HEK293 (cell line): ENCODE data around the gene MAN1C1.

ENCODE experiments used
- CTCF ChIA-PET: fragments of 350-600 bp; formaldehyde crosslinking; extraction: SDS; loops from one replicate; lab custom pipeline; 2021; ENCODE audit warnings: antibody characterized with exemption; lab: Yijun Ruan, JAX
- POLR2A ChIA-PET: fragments of 300-600 bp; formaldehyde crosslinking; extraction: SDS; loops from one replicate; lab custom pipeline; 2020; ENCODE audit warnings: antibody characterized with exemption, inconsistent platforms; lab: Yijun Ruan, JAX
- H3K27ac ChIP-seq: fragments of 200-500 bp; sonication (Bioruptor generic); 2 replicates; pipeline ENCODE4 v1.5.1; 2014; ENCODE audit warnings: low read depth, low read length, control low read depth, inconsistent platforms; ENCODE audit errors: extremely low read depth
- H3K36me3 ChIP-seq, 2 experiments: fragments of 200-500 bp in 1 of 2; sonication (Bioruptor generic) in 1 of 2; 1 replicate in 1 of 2; 2 replicates in 1 of 2; pipeline ENCODE4 v1.5.1; 2014 to 2017; ENCODE audit warnings: inconsistent platforms in 2 of 2, low read length in 2 of 2; ENCODE audit not compliant: control insufficient read depth in 2 of 2, insufficient read depth in 1 of 2
- H3K4me1 ChIP-seq: fragments of 200-500 bp; sonication (Bioruptor generic); 2 replicates; pipeline ENCODE4 v1.5.1; 2014; ENCODE audit warnings: mild to moderate bottlenecking, low read length, inconsistent platforms; ENCODE audit not compliant: control insufficient read depth, insufficient read depth
- H3K4me3 ChIP-seq: 2 replicates; pipeline ENCODE4 v1.5.1; 2011; ENCODE audit warnings: low read depth, mild to moderate bottlenecking, control low read depth, low read length, moderate library complexity
- H3K9me3 ChIP-seq: fragments of 200-500 bp; sonication (Bioruptor generic); 2 replicates; pipeline ENCODE4 v1.5.1; 2014; ENCODE audit warnings: low read depth, low read length, inconsistent platforms; ENCODE audit not compliant: control insufficient read depth, insufficient read depth
- CTCF ChIP-seq: fragments of 450-650 bp; formaldehyde crosslinking; IDR thresholded peaks from 2 replicates; pipeline ENCODE4 v1.5.1; 2016; ENCODE audit warnings: missing biosample characterization, missing genetic modification characterization
- KLF9 ChIP-seq: fragments of 450-650 bp; formaldehyde crosslinking; IDR thresholded peaks from 2 replicates; pipeline ENCODE4 v1.5.1; 2016; ENCODE audit warnings: missing biosample characterization, missing genetic modification characterization, low read depth
- PRDM1 ChIP-seq: fragments of 450-650 bp; formaldehyde crosslinking; IDR thresholded peaks from 2 replicates; pipeline ENCODE4; 2016; ENCODE audit warnings: missing biosample characterization, missing genetic modification characterization
- REST ChIP-seq: fragments of 450-650 bp; formaldehyde crosslinking; IDR thresholded peaks from 2 replicates; pipeline ENCODE4 v1.5.1; 2016; ENCODE audit warnings: missing biosample characterization, missing genetic modification characterization
- ZFP3 ChIP-seq: fragments of 450-650 bp; formaldehyde crosslinking; IDR thresholded peaks from 2 replicates; pipeline ENCODE4 v1.5.1; 2016; ENCODE audit warnings: low read depth, missing biosample characterization, missing genetic modification characterization
- ZNF112 ChIP-seq: fragments of 450-650 bp; formaldehyde crosslinking; IDR thresholded peaks from 2 replicates; pipeline ENCODE4 v1.5.0; 2017; ENCODE audit warnings: missing biosample characterization, missing genetic modification characterization
- ZNF169 ChIP-seq: fragments of 450-650 bp; formaldehyde crosslinking; IDR thresholded peaks from 2 replicates; pipeline ENCODE4 v1.5.1; 2016; ENCODE audit warnings: missing biosample characterization, missing genetic modification characterization
- ZNF214 ChIP-seq: fragments of 450-650 bp; formaldehyde crosslinking; IDR thresholded peaks from 2 replicates; pipeline ENCODE4 v1.5.1; 2017; ENCODE audit warnings: missing biosample characterization, mild to moderate bottlenecking, missing genetic modification characterization, borderline replicate concordance
- ZNF311 ChIP-seq: fragments of 450-650 bp; formaldehyde crosslinking; IDR thresholded peaks from 2 replicates; pipeline ENCODE4 v1.5.1; 2017; ENCODE audit warnings: missing biosample characterization, missing genetic modification characterization, borderline replicate concordance
- ZNF426 ChIP-seq: fragments of 450-650 bp; formaldehyde crosslinking; IDR thresholded peaks from 2 replicates; pipeline ENCODE4 v1.5.1; 2017; ENCODE audit warnings: missing biosample characterization, missing genetic modification characterization, mild to moderate bottlenecking, inconsistent platforms, moderate library complexity
- ZNF580 ChIP-seq: fragments of 450-650 bp; formaldehyde crosslinking; IDR thresholded peaks from 2 replicates; pipeline ENCODE4 v1.5.1; 2016; ENCODE audit warnings: missing biosample characterization, missing genetic modification characterization
- ZNF785 ChIP-seq: fragments of 450-650 bp; formaldehyde crosslinking; IDR thresholded peaks from 2 replicates; pipeline ENCODE4 v1.5.1; 2016; ENCODE audit warnings: missing biosample characterization, missing genetic modification characterization
- TF ChIP-seq, protein P1 (sequence below): fragments of 450-650 bp; formaldehyde crosslinking; IDR thresholded peaks from 2 replicates; pipeline ENCODE4 v1.5.1; 2016; ENCODE audit warnings: missing biosample characterization, missing genetic modification characterization

MAN1C1 gene

GRCh38 chr1:25690396-25690956 lies 73.9 kb downstream of the MAN1C1 start:
- no peak overlapping the region for H3K27ac ChIP-seq
- no peaks in the 10 kb centered on the region for H3K9me3 ChIP-seq
- H3K4me1 ChIP-seq = no peaks in the 10 kb centered on the region
- POLR2A ChIA-PET = interaction anchor here (0.6 kb wide), 1 partner anchor 202 kb away, joined by 4 read pairs; no protein-coding TSS in a partner anchor
- H3K36me3 ChIP-seq = no peaks in the 10 kb centered on the region
- TF ChIP-seq PRDM1 (tag by site-specific recombination) (no peak), ZNF214 (no peak), ZNF169 (tag by site-specific recombination) (no peak), REST (tag by site-specific recombination) (no peak), ZNF112 (tag by site-specific recombination) (no peak), ZFP3 (tag by site-specific recombination) (no peak), KLF9 (tag by site-specific recombination) (no peak), ZNF785 (tag by site-specific recombination) (no peak), ZNF426 (tag by site-specific recombination) (no peak), ZNF311 (tag by site-specific recombination) (no peak)
- TF ChIP-seq, protein P1, sequence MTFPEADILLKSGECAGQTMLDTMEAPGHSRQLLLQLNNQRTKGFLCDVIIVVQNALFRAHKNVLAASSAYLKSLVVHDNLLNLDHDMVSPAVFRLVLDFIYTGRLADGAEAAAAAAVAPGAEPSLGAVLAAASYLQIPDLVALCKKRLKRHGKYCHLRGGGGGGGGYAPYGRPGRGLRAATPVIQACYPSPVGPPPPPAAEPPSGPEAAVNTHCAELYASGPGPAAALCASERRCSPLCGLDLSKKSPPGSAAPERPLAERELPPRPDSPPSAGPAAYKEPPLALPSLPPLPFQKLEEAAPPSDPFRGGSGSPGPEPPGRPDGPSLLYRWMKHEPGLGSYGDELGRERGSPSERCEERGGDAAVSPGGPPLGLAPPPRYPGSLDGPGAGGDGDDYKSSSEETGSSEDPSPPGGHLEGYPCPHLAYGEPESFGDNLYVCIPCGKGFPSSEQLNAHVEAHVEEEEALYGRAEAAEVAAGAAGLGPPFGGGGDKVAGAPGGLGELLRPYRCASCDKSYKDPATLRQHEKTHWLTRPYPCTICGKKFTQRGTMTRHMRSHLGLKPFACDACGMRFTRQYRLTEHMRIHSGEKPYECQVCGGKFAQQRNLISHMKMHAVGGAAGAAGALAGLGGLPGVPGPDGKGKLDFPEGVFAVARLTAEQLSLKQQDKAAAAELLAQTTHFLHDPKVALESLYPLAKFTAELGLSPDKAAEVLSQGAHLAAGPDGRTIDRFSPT (tag by site-specific recombination) = no peak
- TF ChIP-seq, all 188 proteins: peak for 0
- H3K4me3 ChIP-seq = no peak overlapping the region
- CTCF ChIA-PET = no interaction called here

GRCh38 chr1:25691211-25691610 lies 74.6 kb downstream of the MAN1C1 start:
- Histone ChIP-seq H3K9me3 (no peaks in the 10 kb centered on the region), H3K4me1 (no peaks in the 10 kb centered on the region), H3K4me3 (no peak overlapping the region), H3K27ac (no peak overlapping the region), H3K36me3 (no peaks in the 10 kb centered on the region)
- TF ChIP-seq CTCF (tag by site-specific recombination) (no peak), ZNF580 (tag by site-specific recombination) (0 out of 2 replicates have a peak, but pooled peaks have one; percentile 27)
- ChIA-PET POLR2A (no interaction called here), CTCF (interaction anchor here (2.0 to 2.8 kb wide), 3 partner anchors 9 to 82 kb away, joined by 4 to 12 read pairs (median 9); no protein-coding TSS in a partner anchor)
